H9 (cell line): Measurements from ENCODE around the gene MSRB2. TPM values are rescaled to one million over a fixed set of nuclear protein-coding genes. Genes with fewer than 3 reads are reported as not detected.

ENCODE experiments used
- DNase-seq: peaks from one replicate; pipeline ENCODE4 v3.0.0-alpha.2; 2017
- H2AFZ ChIP-seq: one replicate; pipeline ENCODE4 v1.6.1; 2013; ENCODE audit warnings: mild to moderate bottlenecking, low read length, control low read depth, moderate library complexity
- H2AK5ac ChIP-seq: 2 replicates; pipeline ENCODE4 v1.6.1; 2013; ENCODE audit warnings: low read length, control low read depth, mixed read lengths; ENCODE audit not compliant: insufficient read length
- H2BK120ac ChIP-seq: one replicate; pipeline ENCODE4 v1.6.1; 2013; ENCODE audit warnings: low read depth, mild to moderate bottlenecking, low read length, control low read depth, inconsistent platforms; ENCODE audit not compliant: poor library complexity, severe bottlenecking
- H2BK12ac ChIP-seq: 2 replicates; pipeline ENCODE4 v1.6.1; 2013; ENCODE audit warnings: low read length, control low read depth, mixed read lengths, low read depth; ENCODE audit not compliant: insufficient read length
- H2BK15ac ChIP-seq: 2 replicates; pipeline ENCODE4 v1.6.1; 2013; ENCODE audit warnings: low read depth, low read length, control low read depth
- H2BK20ac ChIP-seq: one replicate; pipeline ENCODE4 v1.6.1; 2013; ENCODE audit warnings: low read depth, mild to moderate bottlenecking, low read length, control low read depth, inconsistent platforms; ENCODE audit not compliant: poor library complexity, severe bottlenecking
- H2BK5ac ChIP-seq: 2 replicates; pipeline ENCODE4 v1.6.1; 2013; ENCODE audit warnings: low read length, control low read depth, mixed read lengths; ENCODE audit not compliant: insufficient read length
- H3K14ac ChIP-seq: 2 replicates; pipeline ENCODE4 v1.6.1; 2013; ENCODE audit warnings: low read length, control low read depth; ENCODE audit not compliant: insufficient read depth
- H3K18ac ChIP-seq: 2 replicates; pipeline ENCODE4 v1.6.1; 2013; ENCODE audit warnings: low read depth, mild to moderate bottlenecking, mixed read lengths, low read length, control low read depth; ENCODE audit not compliant: insufficient read length
- H3K23ac ChIP-seq: 2 replicates; pipeline ENCODE4 v1.6.1; 2013; ENCODE audit warnings: low read length, control low read depth, mixed read lengths, low read depth; ENCODE audit not compliant: insufficient read length
- H3K23me2 ChIP-seq: 2 replicates; pipeline ENCODE4 v1.6.1; 2013; ENCODE audit warnings: low read depth, mild to moderate bottlenecking, mixed read lengths, low read length, control low read depth; ENCODE audit not compliant: insufficient read length, poor library complexity, severe bottlenecking
- H3K27ac ChIP-seq: 2 replicates; pipeline ENCODE4 v1.5.1; 2013; ENCODE audit warnings: low read length, control low read depth, mixed read lengths, low read depth; ENCODE audit not compliant: insufficient read length
- H3K27me3 ChIP-seq: 2 replicates; pipeline ENCODE4 v1.6.1; 2013; ENCODE audit warnings: low read length, control low read depth, inconsistent platforms; ENCODE audit not compliant: insufficient read depth
- H3K4ac ChIP-seq: 2 replicates; pipeline ENCODE4 v1.6.1; 2013; ENCODE audit warnings: low read depth, mild to moderate bottlenecking, control low read depth, inconsistent platforms, low read length, moderate library complexity
- H3K4me1 ChIP-seq: 2 replicates; pipeline ENCODE4 v1.6.1; 2013; ENCODE audit warnings: low read length, control low read depth, inconsistent platforms; ENCODE audit not compliant: insufficient read depth
- H3K4me2 ChIP-seq: 2 replicates; pipeline ENCODE4 v1.6.1; 2013; ENCODE audit warnings: low read length, control low read depth, mixed read lengths; ENCODE audit not compliant: insufficient read length, insufficient read depth
- H3K56ac ChIP-seq: 2 replicates; pipeline ENCODE4 v1.6.1; 2013; ENCODE audit warnings: low read depth, mild to moderate bottlenecking, mixed read lengths, low read length, control low read depth; ENCODE audit not compliant: insufficient read length
- H3K79me1 ChIP-seq: 2 replicates; pipeline ENCODE4 v1.6.1; 2013; ENCODE audit warnings: low read depth, mild to moderate bottlenecking, moderate library complexity, low read length, control low read depth, inconsistent platforms; ENCODE audit not compliant: insufficient read depth, poor library complexity, severe bottlenecking
- H3K79me2 ChIP-seq: 2 replicates; pipeline ENCODE4 v1.6.1; 2013; ENCODE audit warnings: low read length, control low read depth, inconsistent platforms; ENCODE audit not compliant: insufficient read depth
- H3K9ac ChIP-seq: 2 replicates; pipeline ENCODE4 v1.6.1; 2013; ENCODE audit warnings: low read length, control low read depth, mixed read lengths; ENCODE audit not compliant: insufficient read length; ENCODE audit errors: extremely low read depth
- H3K9me3 ChIP-seq: one replicate; pipeline ENCODE4 v1.6.1; 2013; ENCODE audit warnings: low read depth, low read length, inconsistent platforms; ENCODE audit not compliant: control insufficient read depth
- H3T11ph ChIP-seq: one replicate; pipeline ENCODE4 v1.6.1; 2013; ENCODE audit warnings: mild to moderate bottlenecking, low read length, control low read depth, inconsistent platforms
- H4K20me1 ChIP-seq: one replicate; pipeline ENCODE4 v1.6.1; 2013; ENCODE audit not compliant: control insufficient read depth, insufficient read length, insufficient read depth
- H4K5ac ChIP-seq: 2 replicates; pipeline ENCODE4 v1.6.1; 2013; ENCODE audit warnings: low read depth, mild to moderate bottlenecking, mixed read lengths, low read length, control low read depth; ENCODE audit not compliant: insufficient read length
- H4K8ac ChIP-seq: replicated peaks from 2 replicates; pipeline ENCODE4 v1.6.1; 2013; ENCODE audit warnings: low read length, control low read depth, mixed read lengths, low read depth; ENCODE audit not compliant: insufficient read length
- H4K91ac ChIP-seq: 2 replicates; pipeline ENCODE4 v1.6.1; 2013; ENCODE audit warnings: low read depth, mild to moderate bottlenecking, moderate library complexity, mixed read lengths, low read length, control low read depth; ENCODE audit not compliant: insufficient read length
- H3K27ac Mint-ChIP-seq, 3 experiments: 2 replicates in 2 of 3; 3 replicates in 1 of 3; pipeline ENCODE4 v1.8.0; 2020 to 2021; ENCODE audit warnings: mixed read lengths in 3 of 3, mild to moderate bottlenecking in 1 of 3, moderate library complexity in 1 of 3
- H3K27me3 Mint-ChIP-seq: 2 replicates; pipeline ENCODE4 v1.8.0; 2021; ENCODE audit warnings: low read depth, mild to moderate bottlenecking, moderate library complexity, mixed read lengths
- H3K36me3 Mint-ChIP-seq, 3 experiments: 2 replicates in 2 of 3; 3 replicates in 1 of 3; pipeline ENCODE4 v1.8.0; 2020 to 2021; ENCODE audit warnings: low read depth in 3 of 3, mixed read lengths in 3 of 3; ENCODE audit not compliant: insufficient read depth in 1 of 3
- H3K4me1 Mint-ChIP-seq, 2 experiments: 2 replicates each; pipeline ENCODE4 v1.8.0; 2020; ENCODE audit warnings: mixed read lengths in 2 of 2
- H3K4me3 Mint-ChIP-seq, 2 experiments: 2 replicates in 1 of 2; 3 replicates in 1 of 2; pipeline ENCODE4 v1.8.0; 2020 to 2021; ENCODE audit warnings: mild to moderate bottlenecking in 2 of 2, mixed read lengths in 2 of 2, moderate library complexity in 1 of 2
- H3K9me3 Mint-ChIP-seq, 2 experiments: 2 replicates in 1 of 2; 3 replicates in 1 of 2; pipeline ENCODE4 v1.8.0; 2020; ENCODE audit warnings: mild to moderate bottlenecking in 2 of 2, mixed read lengths in 2 of 2, moderate library complexity in 1 of 2
- whole genome bisulfite sequencing: extraction: QIAGEN DNeasy Blood & Tissue Kit; methylation state at CpG from one replicate; pipeline ENCODE4 v1.1.7; 2013; ENCODE audit warnings: missing lambda C conversion rate, low lambda C conversion rate, mixed read lengths; ENCODE audit not compliant: insufficient read length; ENCODE audit errors: extremely low coverage; 5-methylcytosine and 5-hydroxymethylcytosine counted together
- total RNA-seq: library from RNA; stranded (reverse); gene quantifications from 2 replicates; pipeline ENCODE4 v1.2.1, GENCODE V29; 2021
- TF ChIP-seq, protein P1 (sequence below): fragments of 200-600 bp; sonication (generic); conservative IDR thresholded peaks from 3 replicates; pipeline ENCODE4 v1.8.0; 2021; ENCODE audit warnings: antibody characterized with exemption, mild to moderate bottlenecking

The MSRB2 gene
- total RNA-seq, 1 experiment from 2014 or later, result 18.0 TPM

DNA sequence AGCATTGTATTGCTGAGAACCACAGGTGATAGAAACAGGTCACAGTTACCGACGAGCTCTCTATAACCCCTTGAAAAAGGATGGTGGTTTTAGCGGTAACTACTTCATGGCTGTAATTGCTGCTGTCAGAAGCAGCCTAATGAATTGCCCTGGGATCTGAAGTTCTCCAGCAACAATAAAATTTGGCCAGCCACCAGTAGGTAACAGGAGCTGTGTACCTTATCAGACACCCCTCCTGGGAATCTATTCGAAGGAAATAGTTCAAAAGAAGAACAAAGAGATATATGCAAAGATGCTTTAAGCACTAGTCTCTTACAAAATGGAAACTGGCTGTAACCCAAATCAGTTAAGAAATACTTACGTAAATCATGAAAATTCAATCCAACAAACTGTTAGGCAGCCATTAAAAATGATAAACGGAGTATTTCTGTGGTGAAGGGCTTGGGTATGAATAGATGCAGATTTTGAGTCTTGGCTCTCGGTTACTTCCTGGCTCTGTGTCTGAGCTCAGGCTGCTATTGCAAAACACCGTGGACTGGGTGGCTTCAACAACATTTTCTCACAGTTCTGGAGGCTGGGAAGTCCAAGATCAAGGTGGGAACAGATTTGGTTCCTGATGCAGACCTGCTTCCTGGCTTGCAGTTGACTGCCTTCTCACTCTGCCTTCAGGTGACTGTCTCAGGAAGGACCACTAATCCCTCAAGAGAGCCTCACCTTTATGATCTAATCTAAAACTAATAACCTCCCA is 1.6 kb downstream of the MSRB2 start:
- H3K4me1 Mint-ChIP-seq, result peaks cover 24 to 34% of the 10 kb centered on the region in 2 experiments

More for the DNA sequence above, 1.6 kb downstream of the MSRB2 start:
- no peak overlapping the region for H2BK120ac ChIP-seq
- peaks cover 12% of the 10 kb centered on the region for H3K4me1 ChIP-seq
- H3K27ac ChIP-seq, result no peak overlapping the region
- no peak overlapping the region for H4K91ac ChIP-seq
- no peak overlapping the region for H2AFZ ChIP-seq
- no peak for DNase-seq
- no peak overlapping the region for H2AK5ac ChIP-seq
- H3K9me3 ChIP-seq, result no peaks in the 10 kb centered on the region
- H3K4me3 Mint-ChIP-seq, result peak overlapping the region; percentile 83 to 91
- H4K20me1 ChIP-seq, result no peaks in the 10 kb centered on the region
- H2BK20ac ChIP-seq, result no peak overlapping the region
- H3T11ph ChIP-seq, result no peak overlapping the region
- peaks cover 0 to 13% (median 10%) of the 10 kb centered on the region in 3 experiments; a peak in 5 of 7 replicates for H3K36me3 Mint-ChIP-seq
- no peak overlapping the region for H4K8ac ChIP-seq
- H3K14ac ChIP-seq, result no peak overlapping the region
- no peaks in the 10 kb centered on the region for H3K79me2 ChIP-seq
- H3K56ac ChIP-seq, result no peak overlapping the region
- H3K4ac ChIP-seq, result no peak overlapping the region
- H3K18ac ChIP-seq, result no peak overlapping the region
- peaks cover 11 to 16% of the 10 kb centered on the region in 2 experiments for H3K9me3 Mint-ChIP-seq
- no peak overlapping the region for H3K9ac ChIP-seq
- peaks cover 3% of the 10 kb centered on the region for H3K23me2 ChIP-seq
- no peak overlapping the region for H4K5ac ChIP-seq
- no peak overlapping the region for H2BK5ac ChIP-seq
- no peak overlapping the region for H2BK12ac ChIP-seq
- no peak overlapping the region for H2BK15ac ChIP-seq
- no peaks in the 10 kb centered on the region for H3K79me1 ChIP-seq
- no CpG with 5 or more reads among the region's 8 CpGs for WGBS
- H3K4me2 ChIP-seq, result peak overlapping the region; percentile 76
- H3K27me3 ChIP-seq, result no peaks in the 10 kb centered on the region
- TF ChIP-seq, protein P1, sequence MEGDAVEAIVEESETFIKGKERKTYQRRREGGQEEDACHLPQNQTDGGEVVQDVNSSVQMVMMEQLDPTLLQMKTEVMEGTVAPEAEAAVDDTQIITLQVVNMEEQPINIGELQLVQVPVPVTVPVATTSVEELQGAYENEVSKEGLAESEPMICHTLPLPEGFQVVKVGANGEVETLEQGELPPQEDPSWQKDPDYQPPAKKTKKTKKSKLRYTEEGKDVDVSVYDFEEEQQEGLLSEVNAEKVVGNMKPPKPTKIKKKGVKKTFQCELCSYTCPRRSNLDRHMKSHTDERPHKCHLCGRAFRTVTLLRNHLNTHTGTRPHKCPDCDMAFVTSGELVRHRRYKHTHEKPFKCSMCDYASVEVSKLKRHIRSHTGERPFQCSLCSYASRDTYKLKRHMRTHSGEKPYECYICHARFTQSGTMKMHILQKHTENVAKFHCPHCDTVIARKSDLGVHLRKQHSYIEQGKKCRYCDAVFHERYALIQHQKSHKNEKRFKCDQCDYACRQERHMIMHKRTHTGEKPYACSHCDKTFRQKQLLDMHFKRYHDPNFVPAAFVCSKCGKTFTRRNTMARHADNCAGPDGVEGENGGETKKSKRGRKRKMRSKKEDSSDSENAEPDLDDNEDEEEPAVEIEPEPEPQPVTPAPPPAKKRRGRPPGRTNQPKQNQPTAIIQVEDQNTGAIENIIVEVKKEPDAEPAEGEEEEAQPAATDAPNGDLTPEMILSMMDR, result no peak
- no peak overlapping the region for H3K27ac Mint-ChIP-seq
- no peaks in the 10 kb centered on the region for H3K27me3 Mint-ChIP-seq
- H3K23ac ChIP-seq, result no peak overlapping the region
